Measurements from ENCODE around the gene RNU5B-1.

DNA sequence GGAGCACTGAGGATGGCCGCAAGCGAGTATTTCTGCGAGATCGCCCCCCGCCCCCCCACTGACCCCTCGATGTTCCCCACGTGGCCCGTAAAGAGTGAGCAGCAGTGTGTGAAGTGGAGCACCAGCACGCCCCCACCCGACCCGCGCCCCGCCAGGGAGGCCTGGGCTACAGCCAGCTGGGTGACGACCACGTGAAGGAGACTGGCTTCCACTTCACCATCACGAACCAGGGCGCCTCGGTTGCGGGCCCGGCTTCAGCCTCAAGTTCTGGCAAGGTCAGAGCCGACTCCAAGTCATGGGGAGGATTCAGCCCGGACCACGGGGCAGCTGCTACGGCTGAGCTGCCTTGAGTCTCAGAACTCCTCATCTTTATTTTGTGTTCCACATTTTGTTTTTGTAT, 2.4 kb upstream of the RNU5B-1 start:
- TF ChIP-seq, protein P1, sequence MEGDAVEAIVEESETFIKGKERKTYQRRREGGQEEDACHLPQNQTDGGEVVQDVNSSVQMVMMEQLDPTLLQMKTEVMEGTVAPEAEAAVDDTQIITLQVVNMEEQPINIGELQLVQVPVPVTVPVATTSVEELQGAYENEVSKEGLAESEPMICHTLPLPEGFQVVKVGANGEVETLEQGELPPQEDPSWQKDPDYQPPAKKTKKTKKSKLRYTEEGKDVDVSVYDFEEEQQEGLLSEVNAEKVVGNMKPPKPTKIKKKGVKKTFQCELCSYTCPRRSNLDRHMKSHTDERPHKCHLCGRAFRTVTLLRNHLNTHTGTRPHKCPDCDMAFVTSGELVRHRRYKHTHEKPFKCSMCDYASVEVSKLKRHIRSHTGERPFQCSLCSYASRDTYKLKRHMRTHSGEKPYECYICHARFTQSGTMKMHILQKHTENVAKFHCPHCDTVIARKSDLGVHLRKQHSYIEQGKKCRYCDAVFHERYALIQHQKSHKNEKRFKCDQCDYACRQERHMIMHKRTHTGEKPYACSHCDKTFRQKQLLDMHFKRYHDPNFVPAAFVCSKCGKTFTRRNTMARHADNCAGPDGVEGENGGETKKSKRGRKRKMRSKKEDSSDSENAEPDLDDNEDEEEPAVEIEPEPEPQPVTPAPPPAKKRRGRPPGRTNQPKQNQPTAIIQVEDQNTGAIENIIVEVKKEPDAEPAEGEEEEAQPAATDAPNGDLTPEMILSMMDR (IDR thresholded peaks at IDR 0.05): no peak
- no peak for TF ChIP-seq ZFX (IDR thresholded peaks at IDR 0.05; ENCODE audit: borderline replicate concordance)

All from 22Rv1 (cell line).